ENCODE measurements around the gene CPT1C. TPM values are rescaled to one million over a fixed set of nuclear protein-coding genes. Genes with fewer than 3 reads are reported as not detected.

The CPT1C gene
- polyA plus RNA-seq, 1 donor from 2014 or later, result 204 TPM

- Histone ChIP-seq H3K9me2 (ENCODE audit: insufficient read depth, low read length) (no peaks in the 10 kb centered on the region), H4K20me1 (ENCODE audit: insufficient read depth) (no peaks in the 10 kb centered on the region), H2AFZ (ENCODE audit: low read depth, low read length) (no peak overlapping the region), H3K9me3 (ENCODE audit: low read length) (no peaks in the 10 kb centered on the region), H3F3A (ENCODE audit: insufficient read depth, low read length, poor library complexity, severe bottlenecking) (no peaks in the 10 kb centered on the region), H3K27me3 (ENCODE audit: insufficient read depth, low read depth, low read length) (no peaks in the 10 kb centered on the region), H3K4me3 (ENCODE audit: low read length) (no peak overlapping the region), H3K36me3 (ENCODE audit: insufficient read depth, low read length) (no peaks in the 10 kb centered on the region), H3K27ac (ENCODE audit: low read length) (no peak overlapping the region), H3K4me2 (ENCODE audit: low read length) (no peak overlapping the region), H3K79me2 (replicated peaks; ENCODE audit: insufficient read depth, low read length) (no peaks in the 10 kb centered on the region), H3K9ac (ENCODE audit: low read length) (no peak overlapping the region)
- no peak for TF ChIP-seq MXI1 (conservative IDR thresholded peaks at IDR 0.05; ENCODE audit: poor library complexity, severe bottlenecking)
- TF ChIP-seq, protein P1, sequence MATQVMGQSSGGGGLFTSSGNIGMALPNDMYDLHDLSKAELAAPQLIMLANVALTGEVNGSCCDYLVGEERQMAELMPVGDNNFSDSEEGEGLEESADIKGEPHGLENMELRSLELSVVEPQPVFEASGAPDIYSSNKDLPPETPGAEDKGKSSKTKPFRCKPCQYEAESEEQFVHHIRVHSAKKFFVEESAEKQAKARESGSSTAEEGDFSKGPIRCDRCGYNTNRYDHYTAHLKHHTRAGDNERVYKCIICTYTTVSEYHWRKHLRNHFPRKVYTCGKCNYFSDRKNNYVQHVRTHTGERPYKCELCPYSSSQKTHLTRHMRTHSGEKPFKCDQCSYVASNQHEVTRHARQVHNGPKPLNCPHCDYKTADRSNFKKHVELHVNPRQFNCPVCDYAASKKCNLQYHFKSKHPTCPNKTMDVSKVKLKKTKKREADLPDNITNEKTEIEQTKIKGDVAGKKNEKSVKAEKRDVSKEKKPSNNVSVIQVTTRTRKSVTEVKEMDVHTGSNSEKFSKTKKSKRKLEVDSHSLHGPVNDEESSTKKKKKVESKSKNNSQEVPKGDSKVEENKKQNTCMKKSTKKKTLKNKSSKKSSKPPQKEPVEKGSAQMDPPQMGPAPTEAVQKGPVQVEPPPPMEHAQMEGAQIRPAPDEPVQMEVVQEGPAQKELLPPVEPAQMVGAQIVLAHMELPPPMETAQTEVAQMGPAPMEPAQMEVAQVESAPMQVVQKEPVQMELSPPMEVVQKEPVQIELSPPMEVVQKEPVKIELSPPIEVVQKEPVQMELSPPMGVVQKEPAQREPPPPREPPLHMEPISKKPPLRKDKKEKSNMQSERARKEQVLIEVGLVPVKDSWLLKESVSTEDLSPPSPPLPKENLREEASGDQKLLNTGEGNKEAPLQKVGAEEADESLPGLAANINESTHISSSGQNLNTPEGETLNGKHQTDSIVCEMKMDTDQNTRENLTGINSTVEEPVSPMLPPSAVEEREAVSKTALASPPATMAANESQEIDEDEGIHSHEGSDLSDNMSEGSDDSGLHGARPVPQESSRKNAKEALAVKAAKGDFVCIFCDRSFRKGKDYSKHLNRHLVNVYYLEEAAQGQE (IDR thresholded peaks at IDR 0.05; ENCODE audit: borderline replicate concordance), result no peak
- no peak for TF ChIP-seq SMC3 (conservative IDR thresholded peaks at IDR 0.05; ENCODE audit: poor library complexity)
- no peak for TF ChIP-seq EP300 (conservative IDR thresholded peaks at IDR 0.05; ENCODE audit: poor library complexity, severe bottlenecking)
- TF ChIP-seq TAF1 (IDR thresholded peaks at IDR 0.05; ENCODE audit: low read depth), result no peak
- no peak for TF ChIP-seq CTCF (IDR thresholded peaks at IDR 0.05; ENCODE audit: poor library complexity, severe bottlenecking)
- TF ChIP-seq RAD21 (conservative IDR thresholded peaks at IDR 0.05), result no peak
- no peak for TF ChIP-seq POLR2AphosphoS5 (IDR thresholded peaks at IDR 0.05)
- no peak for TF ChIP-seq EZH2 (IDR thresholded peaks at IDR 0.05; ENCODE audit: borderline replicate concordance, insufficient read depth, low read length, poor library complexity, severe bottlenecking)
Observed at GRCh38 chr19:49752701-49753100, 61.8 kb downstream of the CPT1C start.

GRCh38 chr19:49755956-49756355 is 65.0 kb downstream of the CPT1C start:
- H3K79me2 ChIP-seq (replicated peaks; ENCODE audit: insufficient read depth, low read length), result no peaks in the 10 kb centered on the region
- no peak overlapping the region for H3K27ac ChIP-seq (ENCODE audit: low read length)
- H3K9me3 ChIP-seq (ENCODE audit: low read length), result no peaks in the 10 kb centered on the region
- H3K9me2 ChIP-seq (ENCODE audit: insufficient read depth, low read length), result no peaks in the 10 kb centered on the region
- no peak overlapping the region for H3K4me2 ChIP-seq (ENCODE audit: low read length)
- H3F3A ChIP-seq (ENCODE audit: insufficient read depth, low read length, poor library complexity, severe bottlenecking), result no peaks in the 10 kb centered on the region
- no peak overlapping the region for H2AFZ ChIP-seq (ENCODE audit: low read depth, low read length)
- H3K4me3 ChIP-seq (ENCODE audit: low read length), result no peak overlapping the region
- no peaks in the 10 kb centered on the region for H3K36me3 ChIP-seq (ENCODE audit: insufficient read depth, low read length)
- H3K27me3 ChIP-seq (ENCODE audit: insufficient read depth, low read depth, low read length), result no peaks in the 10 kb centered on the region
- no peak overlapping the region for H3K9ac ChIP-seq (ENCODE audit: low read length)
- TF ChIP-seq EZH2 (IDR thresholded peaks at IDR 0.05; ENCODE audit: borderline replicate concordance, insufficient read depth, low read length, poor library complexity, severe bottlenecking), result no peak
- TF ChIP-seq, protein P1 (IDR thresholded peaks at IDR 0.05; ENCODE audit: borderline replicate concordance), result no peak
- TF ChIP-seq RAD21 (conservative IDR thresholded peaks at IDR 0.05), result no peak
- H4K20me1 ChIP-seq (ENCODE audit: insufficient read depth), result no peaks in the 10 kb centered on the region
